ENCODE data around the gene SLC16A14.

DNA sequence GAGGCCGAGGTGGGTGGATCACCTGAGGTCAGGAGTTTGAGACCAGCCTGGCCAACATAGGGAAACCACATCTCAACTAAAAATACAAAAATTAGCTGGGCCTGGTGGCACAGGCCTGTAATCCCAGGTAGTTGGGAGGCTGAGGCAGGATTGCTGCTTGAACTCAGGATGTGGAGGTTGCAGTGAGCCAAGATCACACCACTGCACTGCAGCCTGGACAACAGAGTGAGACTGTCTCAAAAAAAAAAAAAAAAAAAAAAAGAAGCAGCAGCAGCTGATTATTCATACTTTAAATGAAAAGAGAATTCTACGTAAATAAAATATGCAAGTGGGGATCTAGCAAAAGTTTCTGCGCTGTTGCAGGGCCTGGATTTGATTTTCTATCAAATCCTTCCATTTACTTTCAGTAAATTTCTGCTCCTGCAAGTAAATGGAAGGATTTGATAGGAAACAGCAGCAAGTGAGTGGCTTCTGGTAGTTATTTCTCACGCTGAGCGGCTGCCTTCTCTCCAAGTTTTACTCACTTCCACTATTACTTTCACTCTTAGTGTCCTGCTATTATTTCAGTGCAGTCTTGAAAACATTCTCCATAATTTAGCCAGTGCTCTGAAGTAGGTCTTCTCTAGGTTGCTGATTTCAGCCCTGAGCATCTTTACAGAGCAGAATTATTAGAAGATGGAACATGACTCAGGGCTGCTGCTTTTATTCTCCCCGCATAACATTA lies 68.4 kb downstream of the SLC16A14 start:
- TF ChIP-seq CREB1 (IDR thresholded peaks at IDR 0.05) = no peak
- TF ChIP-seq, protein P1, sequence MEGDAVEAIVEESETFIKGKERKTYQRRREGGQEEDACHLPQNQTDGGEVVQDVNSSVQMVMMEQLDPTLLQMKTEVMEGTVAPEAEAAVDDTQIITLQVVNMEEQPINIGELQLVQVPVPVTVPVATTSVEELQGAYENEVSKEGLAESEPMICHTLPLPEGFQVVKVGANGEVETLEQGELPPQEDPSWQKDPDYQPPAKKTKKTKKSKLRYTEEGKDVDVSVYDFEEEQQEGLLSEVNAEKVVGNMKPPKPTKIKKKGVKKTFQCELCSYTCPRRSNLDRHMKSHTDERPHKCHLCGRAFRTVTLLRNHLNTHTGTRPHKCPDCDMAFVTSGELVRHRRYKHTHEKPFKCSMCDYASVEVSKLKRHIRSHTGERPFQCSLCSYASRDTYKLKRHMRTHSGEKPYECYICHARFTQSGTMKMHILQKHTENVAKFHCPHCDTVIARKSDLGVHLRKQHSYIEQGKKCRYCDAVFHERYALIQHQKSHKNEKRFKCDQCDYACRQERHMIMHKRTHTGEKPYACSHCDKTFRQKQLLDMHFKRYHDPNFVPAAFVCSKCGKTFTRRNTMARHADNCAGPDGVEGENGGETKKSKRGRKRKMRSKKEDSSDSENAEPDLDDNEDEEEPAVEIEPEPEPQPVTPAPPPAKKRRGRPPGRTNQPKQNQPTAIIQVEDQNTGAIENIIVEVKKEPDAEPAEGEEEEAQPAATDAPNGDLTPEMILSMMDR (IDR thresholded peaks at IDR 0.05; ENCODE audit: control extremely low read depth in 1 of 3, insufficient read depth in 1 of 3, low read depth in 1 of 3, low read length in 3 of 3) = no peak
- TF ChIP-seq TCF12 (IDR thresholded peaks at IDR 0.05; ENCODE audit: low read depth, low read length) = no peak
- TF ChIP-seq CHD2 (IDR thresholded peaks at IDR 0.05; ENCODE audit: low read length) = no peak
- TF ChIP-seq JUN (IDR thresholded peaks at IDR 0.05; ENCODE audit: low read depth, low read length) = no peak
- no peak for TF ChIP-seq EZH2 (IDR thresholded peaks at IDR 0.05; ENCODE audit: low read depth, low read length, severe bottlenecking)
- no peak for TF ChIP-seq POLR2A (IDR thresholded peaks at IDR 0.05; ENCODE audit: control extremely low read depth in 1 of 2, low read depth in 2 of 2, low read length in 2 of 2)
- TF ChIP-seq, protein P2, sequence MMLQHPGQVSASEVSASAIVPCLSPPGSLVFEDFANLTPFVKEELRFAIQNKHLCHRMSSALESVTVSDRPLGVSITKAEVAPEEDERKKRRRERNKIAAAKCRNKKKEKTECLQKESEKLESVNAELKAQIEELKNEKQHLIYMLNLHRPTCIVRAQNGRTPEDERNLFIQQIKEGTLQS (IDR thresholded peaks at IDR 0.05; ENCODE audit: insufficient read depth, low read depth, low read length) = no peak
- no peak for TF ChIP-seq RFX5 (IDR thresholded peaks at IDR 0.05; ENCODE audit: borderline replicate concordance, low read depth, low read length)
- no peak for TF ChIP-seq POLR2AphosphoS5 (IDR thresholded peaks at IDR 0.05; ENCODE audit: low read depth, low read length)
